Activated T-cell treated with anti-CD3 and anti-CD28 coated beads, Interleukin-2, amount 50 U/mL, for 4 hours (primary cell): ENCODE data around the gene IZUMO4. TPM values are rescaled to one million over a fixed set of nuclear protein-coding genes. Genes with fewer than 3 reads are reported as not detected.
"Not testable (repeated sequence)": the region's sequence is repeated elsewhere in the genome, so short reads cannot be mapped to it uniquely, and the experiment has no call there.

Experiments
- ATAC-seq, 2 donors: fragments of 200-7000 bp; cut with Tn5 transposase; one replicate each; pipeline ENCODE4 v1.10.0; 2021
- DNase-seq: peaks from one replicate; pipeline ENCODE4 v3.0.0-alpha.2; 2020
- H3K27me3 Mint-ChIP-seq: one replicate; pipeline ENCODE4 v1.8.0; 2021; ENCODE audit warnings: low read depth, mixed read lengths
- H3K36me3 Mint-ChIP-seq: one replicate; pipeline ENCODE4 v1.8.0; 2022; ENCODE audit warnings: mixed read lengths; ENCODE audit not compliant: insufficient read depth
- H3K4me1 Mint-ChIP-seq: one replicate; pipeline ENCODE4 v1.8.0; 2021; ENCODE audit warnings: low read depth, mixed read lengths
- H3K4me3 Mint-ChIP-seq: one replicate; pipeline ENCODE4 v1.8.0; 2021; ENCODE audit warnings: mild to moderate bottlenecking, moderate library complexity, mixed read lengths
- H3K9me3 Mint-ChIP-seq: one replicate; pipeline ENCODE4 v1.8.0; 2021; ENCODE audit warnings: mixed read lengths
- total RNA-seq, 3 donors: library from RNA; stranded (reverse); gene quantifications; one replicate each; pipeline ENCODE4 v1.2.1, GENCODE V29; 2021

The IZUMO4 gene
- total RNA-seq, 3 donors from 2014 or later: 3.4 to 4.6 (median 4.2) TPM

- no peaks in the 10 kb centered on the region for H3K9me3 Mint-ChIP-seq
- no peaks in the 10 kb centered on the region for H3K27me3 Mint-ChIP-seq
- H3K36me3 Mint-ChIP-seq: peaks cover 14% of the 10 kb centered on the region
- no peak overlapping the region for H3K4me3 Mint-ChIP-seq
- H3K4me1 Mint-ChIP-seq: no peaks in the 10 kb centered on the region
- DNase-seq: no peak
- no peak for ATAC-seq
These were observed 33.4 kb downstream of the IZUMO4 start for GRCh38 chr19:2129892-2130770.

DNA sequence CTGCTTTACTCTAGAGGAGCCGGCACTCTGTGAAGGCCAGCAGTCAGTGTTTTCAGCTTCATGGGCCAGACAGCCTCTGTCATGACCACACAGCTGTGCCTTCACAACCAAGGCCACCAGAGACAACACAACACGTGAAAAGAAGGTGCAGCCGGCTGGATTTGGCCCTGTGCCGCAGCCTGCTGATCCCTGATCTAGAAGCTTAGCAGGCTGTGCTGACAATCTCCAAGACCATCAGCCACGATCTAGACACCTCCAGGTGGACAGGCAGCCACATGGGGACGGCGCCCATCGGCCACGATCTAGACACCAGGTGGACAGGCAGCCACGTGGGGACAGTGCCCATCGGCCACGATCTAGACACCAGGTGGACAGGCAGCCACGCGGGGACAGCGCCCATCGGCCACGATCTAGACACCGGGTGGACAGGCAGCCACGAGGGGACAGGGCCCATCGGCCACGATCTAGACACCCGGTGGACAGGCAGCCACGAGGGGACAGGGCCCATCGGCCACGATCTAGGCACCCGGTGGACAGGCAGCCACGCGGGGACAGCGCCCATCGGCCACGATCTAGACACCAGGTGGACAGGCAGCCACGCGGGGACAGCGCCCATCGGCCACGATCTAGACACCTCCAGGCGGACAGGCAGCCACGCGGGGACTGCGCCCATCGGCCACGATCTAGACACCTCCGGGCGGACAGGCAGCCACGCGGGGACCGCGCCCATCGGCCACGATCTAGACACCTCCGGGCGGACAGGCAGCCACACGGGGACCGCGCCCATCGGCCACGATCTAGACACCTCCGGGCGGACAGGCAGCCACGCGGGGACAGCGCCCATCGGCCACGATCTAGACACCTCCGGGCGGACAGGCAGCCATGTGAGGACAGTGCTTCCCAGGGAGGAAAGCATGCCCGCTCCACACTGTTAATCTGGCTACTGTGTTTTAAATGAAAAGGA is 34.6 kb downstream of the IZUMO4 start:
- not testable (repeated sequence) for DNase-seq, H3K4me3 Mint-ChIP-seq, H3K4me1 Mint-ChIP-seq, H3K9me3 Mint-ChIP-seq, H3K27me3 Mint-ChIP-seq, ATAC-seq
- H3K36me3 Mint-ChIP-seq: peaks cover 14% of the 10 kb centered on the region

DNA sequence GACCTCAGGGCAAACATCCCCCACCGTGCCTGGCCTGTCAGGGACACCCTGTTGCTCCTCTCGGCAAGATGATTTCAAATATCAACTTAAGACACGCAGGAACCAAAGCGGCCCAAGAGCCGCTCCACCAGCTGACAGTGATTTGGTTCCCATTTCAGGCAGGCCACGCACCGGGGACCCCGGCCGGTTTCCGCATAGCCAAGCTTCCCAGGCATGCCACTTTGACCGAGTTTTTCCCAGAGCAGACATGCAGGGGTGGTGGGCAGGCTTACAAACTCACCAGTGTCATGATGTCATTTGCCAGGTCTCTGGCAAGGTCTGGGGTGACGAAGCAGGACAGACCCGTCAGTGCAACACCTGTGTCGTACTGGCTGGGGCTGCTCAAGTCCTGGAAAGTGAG is 35.5 kb downstream of the IZUMO4 start:
- peaks cover 14% of the 10 kb centered on the region for H3K36me3 Mint-ChIP-seq
- H3K27me3 Mint-ChIP-seq: no peaks in the 10 kb centered on the region
- no peaks in the 10 kb centered on the region for H3K9me3 Mint-ChIP-seq
- no peak for DNase-seq
- no peak for ATAC-seq
- no peaks in the 10 kb centered on the region for H3K4me1 Mint-ChIP-seq
- no peak overlapping the region for H3K4me3 Mint-ChIP-seq

DNA sequence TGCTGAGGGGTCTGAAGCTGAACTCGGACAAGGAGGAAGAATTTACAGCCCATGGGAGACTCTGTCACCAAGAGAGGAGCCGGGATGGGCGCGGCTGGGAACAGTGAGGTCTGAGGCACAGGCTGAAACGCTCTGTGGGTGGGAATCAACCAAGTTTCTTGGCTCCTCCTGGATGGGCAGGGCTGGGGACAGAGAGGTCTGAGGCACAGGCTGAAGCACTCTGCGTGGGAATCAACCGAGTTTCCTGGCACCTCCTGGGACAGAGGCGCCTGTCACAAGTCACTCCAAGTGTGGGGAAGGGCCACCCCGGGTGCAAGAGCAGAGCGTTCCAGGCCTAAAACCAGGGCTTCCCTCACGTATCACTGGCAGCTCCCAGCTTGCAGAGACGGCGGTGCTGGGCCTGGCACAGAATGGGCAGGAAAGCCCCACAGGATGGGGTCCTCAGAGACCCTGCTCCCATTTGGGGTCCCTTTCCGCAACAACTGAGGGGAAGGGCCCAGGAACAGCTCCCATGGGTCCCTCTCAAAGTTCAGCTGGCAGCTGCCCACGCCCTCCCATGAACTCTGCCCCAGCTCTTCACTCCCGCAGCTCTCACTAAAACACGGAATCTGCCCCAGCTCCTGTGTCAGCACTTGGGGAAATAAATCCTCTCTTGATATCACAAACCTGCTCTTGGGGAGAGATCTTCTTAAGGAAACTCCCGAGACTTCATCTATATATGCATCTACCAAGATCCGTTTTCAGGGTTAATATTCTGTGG is 36.2 kb downstream of the IZUMO4 start:
- Mint-ChIP-seq H3K9me3 (no peaks in the 10 kb centered on the region), H3K36me3 (peaks cover 17% of the 10 kb centered on the region), H3K4me1 (no peaks in the 10 kb centered on the region), H3K27me3 (no peaks in the 10 kb centered on the region), H3K4me3 (no peak overlapping the region)
- no peak for ATAC-seq
- no peak for DNase-seq

- peaks cover 15% of the 10 kb centered on the region for H3K36me3 Mint-ChIP-seq
- no peak for ATAC-seq
These were observed 39.0 kb downstream of the IZUMO4 start for GRCh38 chr19:2135474-2136402.

DNA sequence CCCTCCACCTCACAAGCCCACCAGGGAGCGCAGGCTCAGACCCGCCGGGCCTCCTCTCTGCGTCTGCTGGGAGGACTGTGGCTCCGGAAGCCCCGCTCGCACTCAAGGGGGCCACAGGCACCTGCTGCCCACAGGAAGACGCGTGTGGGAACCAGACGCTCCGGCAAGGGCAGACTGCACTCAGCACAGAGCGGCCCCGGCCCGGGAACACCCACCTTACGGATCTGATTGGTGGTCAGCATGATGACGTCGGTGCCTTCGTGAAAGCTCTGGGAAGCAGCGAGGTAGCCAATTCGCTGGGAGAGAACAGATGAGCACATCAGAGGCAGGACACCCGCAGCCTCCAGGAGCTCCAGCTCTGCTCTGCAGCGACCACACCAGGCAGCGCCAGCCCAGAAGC is 40.1 kb downstream of the IZUMO4 start:
- DNase-seq (no peak), ATAC-seq (no peak)
- H3K4me3 Mint-ChIP-seq: no peak overlapping the region
- no peaks in the 10 kb centered on the region for H3K4me1 Mint-ChIP-seq
- peaks cover 15% of the 10 kb centered on the region for H3K36me3 Mint-ChIP-seq
- H3K27me3 Mint-ChIP-seq: no peaks in the 10 kb centered on the region
- no peaks in the 10 kb centered on the region for H3K9me3 Mint-ChIP-seq

More at GRCh38 chr19:2135474-2136402, 39.0 kb downstream of the IZUMO4 start:
- no peaks in the 10 kb centered on the region for H3K9me3 Mint-ChIP-seq
- H3K27me3 Mint-ChIP-seq: no peaks in the 10 kb centered on the region
- DNase-seq: no peak
- H3K4me3 Mint-ChIP-seq: no peak overlapping the region
- H3K4me1 Mint-ChIP-seq: no peaks in the 10 kb centered on the region

GRCh38 chr19:2138061-2138728 is 41.5 kb downstream of the IZUMO4 start:
- H3K9me3 Mint-ChIP-seq: no peaks in the 10 kb centered on the region
- H3K27me3 Mint-ChIP-seq: no peaks in the 10 kb centered on the region
- ATAC-seq: no peak
- H3K4me1 Mint-ChIP-seq: peaks cover 2% of the 10 kb centered on the region
- peaks cover 6% of the 10 kb centered on the region for H3K36me3 Mint-ChIP-seq
- DNase-seq: no peak
- no peak overlapping the region for H3K4me3 Mint-ChIP-seq

DNA sequence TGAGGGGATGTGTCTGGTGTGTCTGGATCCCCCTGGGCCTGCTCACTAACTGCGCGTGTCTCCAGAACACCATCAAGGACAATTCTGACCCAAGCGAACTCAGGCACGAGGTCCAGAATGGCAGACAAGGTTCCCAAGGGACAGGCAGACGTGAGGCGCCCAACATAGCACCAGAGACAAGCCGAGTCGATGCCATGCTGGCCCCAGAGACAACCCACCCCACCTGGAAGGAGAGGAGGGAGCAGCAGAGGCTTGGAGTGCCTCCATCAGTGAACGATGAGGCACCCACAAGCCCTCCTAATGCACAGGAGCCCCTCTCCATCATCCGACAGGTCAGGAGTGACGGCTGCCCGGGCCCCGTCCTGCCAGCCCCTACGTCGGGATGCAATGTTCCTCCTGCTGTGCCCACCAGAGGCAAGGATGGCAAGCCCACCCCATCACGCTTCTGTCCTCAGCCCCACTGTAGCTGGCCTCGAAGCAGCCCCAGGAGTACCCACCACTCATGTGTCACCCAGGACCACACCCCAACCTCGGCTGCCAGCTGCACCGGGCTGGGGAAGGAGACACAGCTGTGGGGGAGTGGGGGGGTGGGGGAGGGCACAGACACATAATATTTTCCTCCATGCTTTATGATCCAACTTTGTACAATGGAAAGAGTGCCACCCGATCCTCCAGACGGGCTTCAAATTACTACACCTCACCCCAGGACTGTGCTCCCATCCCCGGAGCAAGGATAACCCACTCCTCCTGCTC is 42.8 kb downstream of the IZUMO4 start:
- Mint-ChIP-seq H3K4me1 (peaks cover 6% of the 10 kb centered on the region), H3K9me3 (no peaks in the 10 kb centered on the region), H3K36me3 (peaks cover 5% of the 10 kb centered on the region), H3K27me3 (no peaks in the 10 kb centered on the region), H3K4me3 (no peak overlapping the region)
- no peak for ATAC-seq
- no peak for DNase-seq

DNA sequence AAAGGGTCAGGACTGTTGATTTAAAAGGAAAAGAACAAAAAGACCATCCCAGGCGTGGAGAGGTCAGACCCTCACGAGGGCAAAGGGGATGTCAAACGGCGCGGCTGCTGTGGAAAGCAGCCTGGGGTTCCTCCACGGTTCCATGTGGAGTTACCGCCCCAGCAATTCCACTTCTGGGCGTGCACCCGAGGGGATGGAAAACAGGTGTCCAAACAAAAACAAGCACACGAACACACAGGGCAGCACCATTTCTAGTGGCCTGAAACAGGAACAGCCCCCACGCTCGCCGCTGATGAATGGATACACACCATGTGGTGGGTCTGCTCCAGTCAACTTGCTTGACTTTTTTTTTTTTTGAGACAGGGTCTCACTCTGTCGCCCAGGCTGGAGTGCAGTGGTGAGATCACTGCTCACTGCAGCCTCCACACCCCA is 43.4 kb downstream of the IZUMO4 start:
- ATAC-seq (no peak), DNase-seq (no peak)
- Mint-ChIP-seq H3K36me3 (peaks cover 5% of the 10 kb centered on the region), H3K4me1 (peaks cover 9% of the 10 kb centered on the region), H3K27me3 (no peaks in the 10 kb centered on the region), H3K4me3 (no peak overlapping the region), H3K9me3 (no peaks in the 10 kb centered on the region)

GRCh38 chr19:2142173-2142829 is 45.6 kb downstream of the IZUMO4 start:
- H3K4me1 Mint-ChIP-seq: peaks cover 21% of the 10 kb centered on the region
- peaks cover 4% of the 10 kb centered on the region for H3K36me3 Mint-ChIP-seq
- DNase-seq: no peak
- no peak for ATAC-seq
- no peaks in the 10 kb centered on the region for H3K9me3 Mint-ChIP-seq
- H3K27me3 Mint-ChIP-seq: no peaks in the 10 kb centered on the region
- H3K4me3 Mint-ChIP-seq: no peak overlapping the region

- no peaks in the 10 kb centered on the region for H3K27me3 Mint-ChIP-seq
These were observed 47.5 kb downstream of the IZUMO4 start for GRCh38 chr19:2144190-2144589.

DNA sequence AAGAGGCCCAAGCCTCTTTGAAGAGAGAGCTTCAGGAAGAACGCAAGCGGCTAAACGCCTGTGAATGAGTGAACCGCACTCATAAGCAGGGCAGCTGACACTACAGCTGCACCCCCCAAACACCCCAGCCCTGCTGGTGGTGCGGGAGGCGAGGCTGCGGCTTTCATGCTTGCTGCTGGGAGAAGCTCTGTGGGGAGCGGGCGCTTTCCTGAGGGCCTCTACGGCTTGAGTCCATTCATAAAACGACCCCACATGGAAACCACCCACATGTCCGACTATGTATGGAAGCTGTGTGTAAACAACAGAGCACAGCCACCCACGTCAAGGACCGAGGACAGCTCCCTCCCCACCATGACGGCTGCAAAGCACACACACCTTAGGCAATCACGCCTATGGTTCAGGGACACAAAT is 49.1 kb downstream of the IZUMO4 start:
- no peak for DNase-seq
- H3K36me3 Mint-ChIP-seq: peaks cover 4% of the 10 kb centered on the region
- H3K27me3 Mint-ChIP-seq: no peaks in the 10 kb centered on the region
- ATAC-seq: no peak
- peaks cover 47% of the 10 kb centered on the region for H3K4me1 Mint-ChIP-seq
- H3K4me3 Mint-ChIP-seq: no peak overlapping the region
- H3K9me3 Mint-ChIP-seq: no peaks in the 10 kb centered on the region

More at GRCh38 chr19:2144190-2144589, 47.5 kb downstream of the IZUMO4 start:
- Mint-ChIP-seq H3K9me3 (no peaks in the 10 kb centered on the region), H3K36me3 (peaks cover 2% of the 10 kb centered on the region), H3K4me3 (no peak overlapping the region), H3K4me1 (peaks cover 35% of the 10 kb centered on the region)
- DNase-seq (no peak), ATAC-seq (no peak)
